Activated CD8-positive, alpha-beta memory T cell treated with anti-CD3 and anti-CD28 coated beads for 48 hours (primary cell): Measurements from ENCODE around the gene LANCL2.

Experiments
- DNase-seq, 3 experiments: peaks; one replicate each; pipeline ENCODE4 v3.0.0-alpha.2; 2020; ENCODE audit warnings: low read depth in 2 of 3, low spot score in 2 of 3

The LANCL2 gene

DNA sequence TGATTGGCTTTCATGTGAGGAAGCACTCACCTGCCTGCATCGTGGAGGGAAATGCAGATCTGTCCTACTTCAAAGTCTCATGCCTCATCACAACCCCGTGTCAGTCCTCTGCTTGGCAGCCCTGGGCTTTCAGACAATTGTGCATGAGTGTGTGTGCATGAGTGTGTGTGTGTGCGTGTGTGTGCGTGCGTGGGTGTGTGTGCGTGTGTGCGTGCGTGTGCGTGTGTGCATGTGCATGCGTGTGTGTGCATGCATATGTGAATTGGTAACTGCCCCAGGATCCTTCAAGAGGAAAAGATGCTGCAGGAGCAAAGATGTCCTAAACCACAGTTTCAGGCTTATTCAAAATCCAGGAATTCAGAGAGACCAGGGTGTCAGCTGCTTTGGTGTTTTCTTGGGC lies 71.3 kb downstream of the LANCL2 start:
- DNase-seq: no peak

DNA sequence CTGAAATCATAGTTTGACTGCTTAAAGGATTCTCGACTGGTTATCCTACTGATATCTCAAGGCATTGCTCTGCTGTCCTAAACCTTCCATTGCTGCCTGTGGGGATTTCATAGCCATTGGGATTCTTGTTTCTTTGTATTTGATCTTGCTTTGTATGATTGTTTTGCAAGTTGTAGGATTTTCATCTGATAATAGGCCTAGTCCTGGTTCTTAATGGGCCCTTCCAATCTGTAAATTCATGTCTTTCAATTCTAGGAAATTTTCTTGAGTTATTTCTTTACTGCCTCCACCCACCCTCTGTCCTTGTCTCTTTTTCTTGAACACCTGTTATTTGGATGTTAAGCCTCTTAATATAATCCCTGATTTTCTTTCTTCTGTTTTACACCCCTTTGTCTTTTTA lies 72.2 kb downstream of the LANCL2 start:
- DNase-seq: no peak

DNA sequence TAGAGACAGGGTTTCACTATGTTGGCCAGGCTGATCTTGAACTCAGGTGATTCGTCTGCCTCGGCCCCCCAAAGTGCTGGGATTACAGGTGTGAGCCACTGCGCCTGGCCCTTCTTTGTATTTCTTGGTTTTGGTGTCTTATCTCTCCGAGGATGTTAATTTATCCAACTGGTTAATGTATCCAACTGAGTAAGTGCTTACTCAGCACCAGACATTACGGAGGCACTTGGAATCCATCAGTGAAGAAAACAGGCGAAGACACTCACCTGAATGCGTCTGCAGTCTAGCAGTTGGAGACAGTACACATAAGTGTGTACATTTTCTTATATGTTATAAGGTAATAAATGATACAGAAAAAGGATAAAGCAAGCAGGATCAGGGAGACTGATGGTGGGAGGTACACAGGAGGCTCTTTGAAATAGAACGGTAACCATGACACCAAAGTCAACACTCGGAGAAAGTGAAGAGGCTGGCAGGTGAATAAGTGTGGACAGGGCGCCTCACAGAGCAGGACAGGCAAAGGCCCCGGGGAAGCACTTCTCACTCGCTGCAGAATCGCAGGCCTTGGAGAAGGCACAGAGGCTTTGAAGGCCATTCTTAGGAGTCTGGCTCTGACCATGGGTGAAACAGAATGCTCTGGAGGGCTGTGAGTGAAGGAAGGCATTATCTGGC lies 73.1 kb downstream of the LANCL2 start:
- DNase-seq: no peak

DNA sequence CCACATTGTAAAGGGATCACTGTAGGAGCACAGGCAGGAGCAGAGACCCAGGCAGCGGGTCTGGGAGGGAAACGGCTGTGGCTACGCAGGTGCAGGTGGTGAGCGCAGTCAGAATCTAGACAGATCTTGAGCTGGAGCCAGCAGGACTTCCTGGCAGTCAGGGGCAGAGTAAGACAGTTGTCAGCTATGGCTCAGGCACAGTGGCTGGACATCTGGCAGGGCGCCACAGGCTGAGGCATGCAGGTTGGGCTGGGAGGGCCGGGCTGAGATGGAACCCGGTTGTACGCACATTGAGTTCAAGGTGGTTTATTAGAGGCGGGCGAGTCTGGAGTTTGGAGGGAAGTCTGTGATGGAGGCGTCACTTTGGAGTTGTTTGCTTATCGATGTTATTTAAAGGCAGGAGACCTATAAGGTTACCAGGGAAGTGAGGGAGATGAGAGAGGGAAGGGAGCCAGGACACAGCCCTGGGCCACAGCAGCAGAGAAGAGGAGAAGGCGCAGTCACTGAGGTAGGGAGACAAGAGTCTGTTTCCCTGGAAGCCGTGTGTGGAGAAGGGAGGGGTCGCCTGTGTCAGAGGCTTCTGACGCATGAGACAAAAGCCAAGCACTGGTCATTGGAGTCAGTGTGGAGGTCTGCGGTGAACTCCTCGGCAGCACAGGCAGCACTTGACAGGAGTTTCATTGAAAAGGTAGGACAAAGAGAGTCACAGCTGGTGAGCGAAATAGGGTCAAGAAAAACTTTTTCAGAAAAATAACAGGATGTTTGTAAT lies 73.8 kb downstream of the LANCL2 start:
- no peak for DNase-seq

DNA sequence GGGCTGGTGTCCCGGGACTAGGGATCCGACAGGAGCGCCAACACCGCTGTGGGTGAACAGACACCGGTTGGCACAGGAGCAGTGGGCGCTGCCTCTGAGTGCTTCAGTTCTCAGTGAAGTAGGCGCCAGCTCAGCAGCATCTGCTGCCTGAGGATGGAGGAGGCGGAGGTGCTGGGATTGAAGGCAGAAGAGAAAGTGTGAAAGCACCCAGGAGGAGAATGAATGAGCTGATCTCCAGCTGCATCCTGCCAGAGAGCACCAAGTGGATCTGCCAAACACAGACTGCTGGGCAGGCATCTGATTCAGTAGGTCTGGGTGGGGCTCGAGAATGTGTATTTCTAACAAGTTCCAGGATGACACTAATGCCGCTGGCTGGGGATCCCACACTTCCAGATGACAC lies 74.5 kb downstream of the LANCL2 start:
- DNase-seq: no peak

DNA sequence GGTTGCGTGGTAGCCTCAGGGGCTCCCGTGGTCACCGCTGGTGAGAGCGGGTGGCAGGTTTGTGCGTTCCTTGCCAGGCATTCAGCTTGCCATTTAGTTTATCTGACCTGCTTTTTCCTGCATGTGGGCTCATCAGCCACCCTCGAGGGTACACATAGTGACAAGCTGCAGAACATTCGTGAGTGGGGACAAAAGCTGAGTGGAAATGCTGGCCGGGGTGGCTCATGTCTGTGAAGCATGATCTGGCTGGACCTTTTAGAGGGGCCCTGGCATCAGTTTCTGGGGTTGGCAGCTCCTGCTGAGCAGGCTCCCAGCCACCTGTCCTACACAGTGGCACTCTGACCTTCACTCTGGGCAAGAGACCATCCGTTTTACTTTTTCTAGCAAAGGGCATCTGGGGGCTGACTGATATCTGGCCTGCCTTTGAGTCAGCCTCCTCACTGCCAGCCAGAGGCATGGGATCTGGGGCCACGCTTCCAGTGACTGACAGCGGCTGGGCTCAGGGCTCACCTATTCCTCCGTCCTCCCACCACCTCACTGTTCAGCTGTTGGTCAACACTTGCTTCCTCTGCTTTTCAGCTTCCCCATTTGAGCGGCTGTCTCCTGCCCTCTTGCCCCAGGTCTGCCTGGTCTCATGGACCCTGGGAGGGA lies 75.0 kb downstream of the LANCL2 start:
- DNase-seq: no peak

DNA sequence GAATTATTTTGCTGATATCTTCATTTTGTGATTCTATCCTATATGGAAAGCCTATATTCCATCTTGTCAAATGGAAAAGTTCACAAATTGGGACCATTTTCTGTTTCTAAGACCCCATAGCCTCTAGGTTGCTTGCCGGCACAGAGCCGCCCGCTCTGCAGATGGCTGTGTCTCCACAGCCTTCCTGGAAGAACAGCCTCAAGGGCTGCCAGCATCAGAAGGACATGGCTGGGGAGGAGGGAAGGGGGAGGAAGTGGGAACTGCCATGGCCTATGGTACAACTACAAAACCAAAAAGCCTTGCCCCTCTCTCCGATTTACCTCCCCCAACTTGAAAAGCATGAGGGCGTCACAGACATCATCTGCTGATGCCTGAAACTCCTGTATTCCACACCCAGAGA lies 75.9 kb downstream of the LANCL2 start:
- no peak for DNase-seq

DNA sequence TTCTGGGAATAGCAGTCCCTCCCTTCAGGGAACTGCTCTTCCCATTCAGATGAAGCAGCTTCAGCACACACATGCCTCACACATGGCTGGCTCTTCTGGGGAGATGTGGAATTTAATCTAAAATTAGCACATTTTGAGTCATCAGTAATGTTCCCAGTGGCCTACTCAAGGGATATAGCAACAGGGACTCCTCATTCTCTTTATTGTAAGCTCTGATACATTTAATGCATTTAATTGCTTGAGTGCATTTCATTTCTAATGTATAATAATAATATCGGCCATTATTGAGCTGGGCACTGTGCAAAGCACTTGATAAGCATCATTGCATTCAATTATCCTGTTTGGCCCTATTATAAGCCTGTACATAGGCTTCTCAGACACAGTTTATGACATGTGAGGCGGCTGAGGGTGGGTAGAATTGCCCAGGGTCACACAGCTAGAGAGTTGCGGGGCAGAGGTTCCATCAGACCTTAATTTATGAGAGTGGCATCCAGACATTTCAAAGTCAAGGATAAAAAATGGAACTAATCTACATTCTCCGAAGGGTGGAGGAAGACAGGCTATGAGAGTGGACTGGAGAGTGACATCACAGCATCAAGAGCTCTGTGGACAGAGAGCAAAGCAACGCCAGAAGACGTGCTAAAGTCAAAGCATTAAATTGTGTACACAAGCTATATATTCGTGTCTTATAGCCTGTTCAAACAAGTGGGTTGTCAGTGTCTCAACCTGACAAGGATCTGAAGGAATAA lies 76.8 kb downstream of the LANCL2 start:
- no peak for DNase-seq

DNA sequence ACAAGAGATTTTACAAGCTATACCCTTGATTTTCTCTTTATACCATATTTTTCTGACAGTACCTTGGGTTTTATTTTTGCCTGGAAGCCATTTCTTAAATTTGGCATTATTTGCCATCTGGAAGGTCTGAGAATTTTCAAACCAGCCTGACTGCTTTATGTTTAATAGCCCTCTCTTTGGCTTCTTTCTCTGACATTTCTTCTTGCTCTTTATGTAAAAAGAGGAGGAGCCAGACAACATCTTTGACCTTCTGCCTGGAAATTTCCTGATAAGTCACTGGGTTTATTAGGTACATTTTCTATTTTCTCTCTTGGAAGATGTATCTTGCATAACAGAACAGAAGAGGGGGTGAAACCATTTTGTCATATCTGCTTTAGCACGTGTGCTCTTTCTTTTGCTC lies 79.6 kb downstream of the LANCL2 start:
- no peak for DNase-seq

DNA sequence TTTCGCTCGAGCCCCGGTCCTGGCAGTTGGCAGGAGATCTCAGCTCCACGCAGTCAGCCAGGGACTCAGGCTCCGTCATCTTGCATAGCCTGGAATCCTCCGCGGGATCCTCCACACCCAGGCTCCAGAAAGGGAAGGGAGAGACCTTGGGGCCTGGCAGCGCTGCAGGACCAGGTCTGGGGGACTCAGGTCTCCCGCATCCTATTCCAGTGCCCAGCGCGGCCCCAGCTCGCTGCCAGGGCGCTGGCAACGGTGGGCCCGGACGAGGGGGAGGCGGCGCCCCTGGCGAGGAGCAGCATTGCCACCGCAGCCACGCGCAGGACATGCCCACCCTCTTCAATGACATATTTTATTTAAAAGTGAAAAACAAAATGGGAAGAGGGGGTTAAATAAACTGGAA lies 83.4 kb downstream of the LANCL2 start:
- no peak for DNase-seq

DNA sequence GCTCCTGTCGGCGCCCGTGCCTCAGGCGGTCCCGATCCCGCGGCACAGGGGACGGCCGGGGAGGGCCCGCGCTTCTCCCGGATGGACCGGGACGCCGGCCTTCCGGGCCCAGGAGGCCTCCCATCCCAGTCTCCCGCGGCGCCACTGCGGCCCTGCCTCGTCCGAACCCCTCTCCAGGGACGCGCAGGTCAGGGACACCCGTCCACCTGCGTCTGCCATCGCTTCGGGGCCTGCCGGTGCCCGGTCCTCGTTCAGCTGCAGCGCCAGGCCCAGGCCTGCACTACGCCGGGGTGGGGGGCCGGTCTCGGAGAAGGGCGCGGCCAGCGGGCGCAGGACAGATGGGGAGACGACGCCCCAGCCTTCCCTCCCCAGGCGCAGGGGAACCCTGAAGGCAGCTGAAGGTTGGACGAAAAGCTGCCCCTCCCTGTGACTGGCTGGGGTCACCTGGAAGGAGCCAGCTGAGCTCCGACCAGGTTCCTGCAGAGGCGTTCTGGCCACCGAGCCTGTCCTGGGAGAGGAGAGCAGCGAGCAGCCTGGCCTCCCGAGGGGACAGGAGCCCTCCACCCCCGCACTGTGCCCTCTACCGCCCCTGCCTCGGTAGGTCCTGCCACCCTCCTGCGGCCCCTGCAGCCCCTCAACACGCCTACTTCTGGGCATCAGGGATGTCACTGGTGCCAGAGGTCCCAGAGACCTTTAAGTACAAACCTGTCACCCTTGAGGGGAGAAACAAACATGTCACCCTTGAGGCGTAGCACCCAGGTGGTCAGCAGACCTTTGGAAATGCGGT lies 84.3 kb downstream of the LANCL2 start:
- DNase-seq: no peak

DNA sequence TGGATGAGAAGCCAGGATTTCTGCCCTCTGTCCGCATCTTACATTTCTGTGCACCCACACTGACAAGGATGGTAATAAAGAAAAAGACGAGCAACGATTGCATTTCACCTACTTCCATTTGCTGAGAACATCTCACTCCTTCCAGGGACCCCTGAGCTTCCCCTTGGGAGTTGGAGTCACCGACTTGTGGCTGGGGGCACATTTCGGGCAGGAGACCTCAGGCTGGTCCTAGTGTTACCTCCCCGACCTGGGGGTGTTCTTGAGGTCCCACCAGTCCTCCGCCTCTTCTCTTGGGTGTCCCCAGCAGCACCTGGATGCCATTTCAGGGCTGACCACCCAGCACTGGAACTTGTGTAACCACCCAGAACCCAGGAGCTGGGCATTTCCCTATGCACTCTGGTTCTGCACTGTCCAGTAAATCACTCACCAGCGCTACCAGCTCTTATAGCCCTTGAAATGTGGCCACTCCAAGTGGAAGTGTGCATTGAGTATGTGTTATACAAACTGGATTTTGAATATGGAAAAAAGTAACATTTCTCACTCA lies 84.9 kb downstream of the LANCL2 start:
- no peak for DNase-seq

DNA sequence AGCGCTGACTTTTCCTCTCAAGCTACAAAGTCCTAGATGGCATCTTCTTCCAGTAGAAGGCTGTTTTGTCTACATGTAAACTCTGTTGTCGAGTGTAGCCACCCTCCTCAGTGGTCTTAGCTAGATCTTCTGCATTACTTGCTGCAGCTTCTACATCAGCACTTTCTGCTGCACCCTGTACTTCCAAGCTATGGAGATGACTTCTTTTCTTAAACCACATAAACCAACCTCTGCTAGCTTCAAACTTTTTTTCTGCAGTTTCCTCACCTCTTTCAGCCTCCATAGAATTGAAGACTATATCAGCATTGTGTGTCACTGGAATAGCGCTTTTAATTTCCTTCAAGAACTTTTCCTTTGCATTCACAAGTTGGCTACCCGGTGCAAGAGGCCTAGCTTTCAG lies 87.8 kb downstream of the LANCL2 start:
- DNase-seq: no peak

DNA sequence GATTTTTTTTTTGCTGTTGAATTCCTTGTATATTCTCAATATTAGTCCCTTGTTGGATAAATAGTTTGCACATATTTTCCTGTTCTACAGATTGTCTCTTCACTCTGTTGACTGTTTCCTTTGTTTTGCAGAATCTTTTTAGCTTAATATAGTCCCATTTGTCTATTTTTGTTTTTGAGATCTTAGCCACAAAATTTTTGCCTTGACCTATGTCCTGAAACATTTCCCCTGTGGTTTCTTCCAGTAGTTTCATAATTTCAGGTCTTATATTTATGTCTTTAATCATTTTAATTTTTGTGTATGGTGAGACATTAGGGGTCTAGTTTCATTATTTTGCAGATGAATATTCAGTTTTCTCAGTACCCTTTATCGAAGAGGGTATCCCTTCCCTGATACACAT lies 92.7 kb downstream of the LANCL2 start:
- no peak for DNase-seq

DNA sequence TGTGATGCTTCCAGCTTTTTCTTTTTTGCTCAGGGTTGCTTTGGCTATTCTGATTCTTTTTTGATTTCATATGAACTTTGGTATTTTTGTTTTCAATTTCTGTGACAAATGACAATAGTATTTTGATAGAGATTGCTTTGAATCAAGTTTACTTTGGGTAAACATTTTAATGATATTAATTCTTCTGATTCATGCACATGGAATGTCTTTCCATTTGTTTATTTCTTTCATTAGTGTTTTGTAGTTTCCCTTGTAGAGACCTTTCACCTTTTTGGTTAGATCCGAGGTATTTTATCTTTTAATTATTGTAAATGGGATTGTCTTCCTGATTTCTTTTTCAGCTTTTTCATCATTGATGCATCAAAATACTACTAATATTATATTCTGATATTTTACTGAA lies 93.2 kb downstream of the LANCL2 start:
- DNase-seq: no peak

DNA sequence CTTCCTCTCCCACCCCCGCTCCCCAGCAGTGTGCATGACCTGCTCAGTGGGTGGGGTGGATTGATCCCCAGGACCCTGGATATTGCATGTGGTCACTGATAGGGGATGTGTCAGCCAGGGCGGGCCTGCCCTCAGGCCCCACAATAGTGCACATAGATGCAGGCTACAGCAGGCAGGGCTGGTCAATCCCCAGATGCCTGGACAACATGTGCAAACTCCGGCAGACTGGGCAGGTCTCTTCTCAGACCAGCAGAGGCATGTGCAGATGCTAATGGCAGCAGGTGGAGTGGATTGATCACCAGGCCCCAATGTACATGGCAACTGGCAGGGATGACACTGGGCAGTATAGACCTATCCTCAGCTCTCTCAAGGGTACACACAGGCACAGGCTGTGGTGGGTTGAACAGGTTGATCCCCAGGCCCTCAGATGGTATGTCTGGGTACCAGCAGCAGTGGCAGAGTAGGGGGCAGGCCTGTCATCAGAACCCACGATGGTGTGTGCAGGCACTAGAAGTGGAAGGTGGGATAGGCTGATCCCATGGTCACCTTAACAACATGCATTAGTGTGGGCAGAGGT lies 98.6 kb downstream of the LANCL2 start:
- DNase-seq: no peak

DNA sequence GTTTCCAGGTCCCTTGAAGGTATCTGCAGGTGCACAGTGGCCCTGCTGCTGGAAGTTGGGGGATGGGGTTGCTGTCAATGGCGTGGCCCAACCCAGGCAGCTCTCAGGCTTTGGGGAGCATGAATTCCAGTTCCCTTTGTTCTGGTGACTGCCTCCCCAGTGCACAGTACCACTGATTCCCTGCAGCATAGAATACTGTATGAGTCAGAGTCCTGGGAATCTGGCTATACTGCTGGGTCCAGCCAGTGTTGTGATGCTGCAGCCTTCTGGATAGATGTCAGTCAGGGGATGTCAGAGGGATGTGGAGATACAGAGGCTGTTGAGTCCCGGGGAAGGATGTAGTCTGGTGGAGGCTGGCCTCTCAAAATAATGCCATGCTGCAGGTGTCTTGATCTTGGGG lies 99.3 kb downstream of the LANCL2 start:
- no peak for DNase-seq

DNA sequence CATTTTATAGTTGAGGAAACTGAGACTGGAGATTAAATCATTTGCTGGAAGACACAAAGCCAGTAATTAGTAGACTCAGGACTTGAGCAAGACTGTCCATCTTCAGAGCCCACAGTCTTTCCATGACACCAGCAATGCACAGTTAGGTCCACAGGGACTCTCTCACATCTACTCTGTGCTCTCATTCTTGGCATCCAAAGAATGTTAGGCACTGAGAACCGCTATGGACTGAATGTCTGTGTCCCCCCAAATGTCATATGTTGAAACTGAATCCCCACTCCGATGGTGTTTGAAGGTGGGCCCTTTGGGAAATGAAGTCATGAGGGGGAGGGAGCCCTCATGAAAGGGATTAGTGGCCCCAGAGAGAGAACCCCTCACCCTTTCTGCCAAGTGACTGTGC lies 100.6 kb downstream of the LANCL2 start:
- no peak for DNase-seq

DNA sequence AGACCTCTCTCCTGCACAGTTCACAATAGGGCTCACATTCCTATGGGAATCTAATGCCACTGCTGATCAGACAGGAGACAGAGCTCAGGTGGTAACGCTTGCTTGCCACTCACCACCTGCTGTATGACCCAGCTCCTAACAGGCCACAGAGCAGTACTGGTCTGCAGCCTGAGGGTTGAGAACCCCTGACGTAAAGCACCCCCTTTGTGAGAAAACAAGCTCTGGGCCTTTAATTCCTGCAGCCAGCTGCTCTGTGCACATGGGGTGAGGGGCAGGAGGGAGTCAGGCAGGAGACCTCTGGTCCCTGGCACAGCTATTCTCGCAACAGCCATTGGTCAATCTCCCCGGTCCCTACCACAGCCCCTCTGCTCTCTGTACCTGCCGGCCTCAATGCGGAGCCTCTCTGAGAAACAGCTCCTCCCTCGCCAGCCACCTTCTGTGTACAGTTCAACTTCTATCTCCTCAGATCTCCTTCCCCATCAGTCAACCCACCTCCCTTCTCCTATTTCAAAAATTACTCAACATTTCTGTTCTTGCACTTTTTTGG lies 102.0 kb downstream of the LANCL2 start:
- DNase-seq: no peak

DNA sequence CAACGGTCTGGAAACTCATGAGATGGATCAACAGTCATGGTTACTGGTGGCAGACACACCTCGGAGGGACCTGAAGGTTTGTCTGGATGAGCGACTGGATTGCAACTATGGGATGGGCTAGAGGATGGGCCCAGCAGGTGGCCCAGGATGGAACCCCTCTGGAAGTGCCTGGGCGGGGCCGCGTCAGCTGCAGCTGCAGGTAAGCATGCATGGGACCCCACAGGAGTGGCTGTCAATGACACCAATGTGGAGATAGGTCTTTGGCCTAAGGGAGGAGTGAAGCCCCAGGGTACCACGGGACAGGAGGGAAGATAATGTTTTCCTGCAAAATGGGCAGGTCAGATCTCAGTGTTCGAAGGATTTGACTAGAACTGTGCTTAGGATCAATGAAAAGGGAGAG lies 103.4 kb downstream of the LANCL2 start:
- DNase-seq: no peak
